ENCODE data around the gene TEKT3.

Gene TEKT3

DNA sequence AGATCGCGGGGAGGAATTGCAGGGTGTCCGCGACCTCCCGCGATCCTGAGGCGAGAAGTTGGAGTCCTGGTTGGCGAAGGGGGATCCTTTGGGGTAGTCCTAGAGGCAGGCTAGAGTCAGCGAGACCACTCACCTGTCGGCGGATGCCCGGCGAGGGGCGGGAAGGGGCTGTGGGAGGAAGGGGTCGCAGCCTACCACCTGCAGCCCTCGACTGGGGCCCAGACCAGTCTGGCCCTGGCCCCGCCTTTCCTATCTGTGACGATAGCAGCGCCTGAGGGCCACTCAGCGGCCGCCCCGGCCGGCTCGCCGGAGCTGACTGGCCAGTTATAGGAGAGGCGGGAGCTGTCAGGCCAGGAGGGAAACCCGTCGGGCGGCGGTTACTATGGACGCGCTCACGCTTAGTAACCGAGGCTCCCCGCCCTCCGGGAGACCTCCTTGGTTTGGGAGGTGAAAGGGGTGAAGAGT lies at the start of gene TEKT3:
Gene TEKT3, minus strand, starts transcription at position 213 of the 465 bp plus-strand sequence. CDS start 10,012 bp downstream, outside the sequence.
- DNase-seq, result peak in 48 of 51 donors; percentile 14 to 88 (median 60)

DNA sequence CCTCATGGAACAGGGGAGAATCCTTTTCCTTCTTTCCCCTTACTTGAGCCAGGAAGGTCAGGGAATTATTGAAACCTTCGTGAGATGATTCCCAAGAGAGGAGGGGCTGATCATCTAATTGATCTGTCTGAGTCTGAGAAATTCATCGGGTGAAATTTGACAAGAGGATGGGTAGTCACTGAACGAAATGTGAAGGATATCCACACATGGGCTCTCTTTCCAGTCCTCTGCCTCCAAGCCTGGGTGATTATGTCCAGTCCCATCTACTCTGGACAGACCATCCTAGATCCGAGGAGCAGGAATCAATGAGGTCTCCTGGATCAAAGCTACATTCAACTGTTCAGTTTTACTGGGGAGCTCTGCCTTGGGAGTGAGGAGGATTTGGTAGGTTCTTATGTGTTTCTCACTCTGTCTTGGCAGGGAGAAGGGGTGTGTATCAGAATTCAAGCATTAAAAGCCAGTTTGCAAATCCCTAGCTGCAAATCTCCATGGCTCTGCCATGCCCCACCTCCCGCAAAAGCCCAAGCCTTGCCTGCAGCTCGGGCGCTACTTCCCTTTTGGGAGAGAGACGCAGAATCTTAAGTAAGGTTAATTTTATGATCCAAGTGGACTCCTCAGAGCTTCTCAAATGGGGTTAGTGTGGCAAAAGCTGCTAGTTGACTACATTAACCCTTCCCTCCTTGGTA lies 47.1 kb upstream of the TEKT3 start:
- DNase-seq, result no peak

DNA sequence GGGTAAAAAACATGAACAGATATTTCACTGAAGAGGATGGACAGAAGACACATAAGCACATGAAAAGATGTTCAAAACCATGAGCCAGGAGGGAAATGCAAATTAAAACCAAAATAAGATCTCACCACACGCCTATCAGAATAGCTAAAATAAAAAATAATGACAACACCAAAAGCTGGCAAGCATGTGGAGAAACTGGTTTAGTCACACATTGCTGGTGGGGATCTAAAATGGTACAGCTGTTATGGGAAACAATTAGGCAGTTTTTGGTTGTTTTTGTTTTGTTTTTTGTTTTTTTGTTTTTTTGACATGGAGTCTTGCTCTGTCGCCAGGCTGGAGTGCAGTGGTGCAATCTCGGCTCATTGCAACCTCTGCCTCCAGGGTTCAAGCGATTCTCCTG lies 44.7 kb upstream of the TEKT3 start:
- DNase-seq, result no peak

DNA sequence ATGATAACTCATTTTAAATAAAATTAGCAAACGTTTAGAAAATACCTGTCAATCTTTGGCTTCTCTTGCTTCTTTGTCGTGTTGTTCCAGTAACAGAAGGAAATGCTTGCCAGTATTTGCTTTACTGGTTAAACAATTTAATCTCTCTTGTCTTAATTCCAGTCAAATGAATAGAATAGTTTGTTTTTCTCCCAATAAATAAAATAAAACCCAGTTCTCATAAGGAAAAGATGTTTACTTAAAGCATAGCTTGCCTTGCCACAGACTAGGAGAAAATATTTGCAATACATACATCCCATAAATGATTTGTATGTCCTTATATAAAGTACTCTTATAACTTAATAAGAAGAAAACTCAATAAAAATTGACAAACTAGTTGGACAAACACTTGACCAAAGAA lies 43.9 kb upstream of the TEKT3 start:
- DNase-seq, result no peak

DNA sequence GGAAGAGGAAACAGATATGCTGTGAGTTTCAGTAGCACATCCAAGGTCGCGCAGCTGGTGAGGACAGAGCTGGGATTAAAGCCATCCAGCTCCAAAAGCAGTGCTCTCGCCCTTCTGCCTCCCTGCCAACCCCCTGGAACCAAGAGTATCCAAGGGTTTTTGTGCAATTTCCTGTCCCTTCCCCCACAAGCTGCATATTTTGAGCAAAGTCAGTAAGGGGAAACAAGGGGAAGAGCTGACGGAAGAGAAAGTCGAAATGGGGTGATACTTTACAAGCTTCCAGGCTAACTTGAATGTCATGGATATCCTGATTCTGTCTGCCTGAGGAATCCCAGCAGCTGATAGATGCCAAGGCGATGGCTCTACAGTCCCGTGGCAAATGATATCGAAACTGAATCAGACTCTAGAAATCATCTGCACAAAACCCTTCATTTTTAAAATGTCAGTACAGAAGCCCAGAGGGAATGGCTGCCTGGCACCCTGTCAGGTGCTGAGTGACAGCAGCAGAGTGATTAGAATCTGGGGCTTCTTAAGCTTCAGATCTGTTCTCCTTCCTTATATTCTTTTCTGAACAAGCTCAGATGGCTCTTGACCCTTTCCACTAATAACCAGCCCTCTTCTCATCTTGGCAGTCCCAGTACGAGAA lies 42.9 kb upstream of the TEKT3 start:
- DNase-seq, result peak in 26 of 51 donors; percentile 7 to 59 (median 30)

DNA sequence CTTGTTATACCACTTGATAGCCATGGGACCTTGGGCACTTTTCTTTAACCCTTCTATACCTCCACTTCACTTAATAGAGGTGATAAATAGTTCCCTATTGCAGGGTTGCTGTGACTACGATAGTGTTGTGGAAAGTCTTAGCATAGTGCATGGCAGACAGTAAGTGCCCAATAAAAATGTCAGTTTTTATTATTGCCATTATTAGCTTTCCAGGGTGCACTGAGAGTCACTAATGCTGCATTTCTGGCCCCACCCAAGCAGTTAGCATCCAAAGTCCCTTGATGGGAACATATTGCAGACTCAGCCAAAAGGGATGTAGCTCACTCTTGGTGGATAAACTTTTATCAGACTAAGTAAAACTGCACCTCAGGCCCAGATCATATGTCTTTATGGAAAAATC lies 41.5 kb upstream of the TEKT3 start:
- DNase-seq, result no peak

DNA sequence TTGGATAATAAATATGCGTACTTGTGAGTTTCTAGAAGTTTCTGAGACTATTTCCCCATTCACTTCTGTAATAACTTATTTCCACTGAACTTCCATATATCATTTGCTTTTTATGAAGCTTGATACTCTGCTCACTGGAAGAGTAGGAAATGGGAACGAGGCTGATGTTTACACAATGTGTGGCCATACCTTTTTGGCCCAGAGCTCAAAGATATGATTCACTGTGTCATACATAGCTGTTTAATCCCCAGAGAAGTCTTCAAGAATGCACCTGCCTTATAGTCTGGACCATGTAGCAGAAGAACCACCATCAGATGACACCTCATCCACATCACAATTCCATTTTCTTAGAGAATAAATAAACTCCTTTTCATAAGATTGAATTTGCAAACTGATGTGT lies 40.3 kb upstream of the TEKT3 start:
- DNase-seq, result no peak

DNA sequence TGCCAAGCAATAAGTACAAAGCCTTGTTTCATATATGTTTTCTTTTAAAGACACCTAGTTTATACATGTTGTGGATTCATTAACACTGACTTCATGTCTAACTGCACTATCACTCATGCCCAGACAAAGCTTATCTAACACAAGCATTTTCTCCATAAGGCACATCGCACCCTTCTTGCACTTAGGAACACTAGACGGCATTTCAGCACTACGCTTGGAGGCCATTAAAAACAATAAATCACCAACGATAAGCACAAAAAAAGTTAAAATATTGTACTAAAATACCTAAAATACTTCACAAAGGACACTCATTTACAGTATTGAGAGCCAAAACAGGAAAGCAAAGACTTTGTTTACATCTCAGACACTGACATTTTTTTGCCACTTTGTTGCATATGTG lies 39.0 kb upstream of the TEKT3 start:
- DNase-seq, result no peak

DNA sequence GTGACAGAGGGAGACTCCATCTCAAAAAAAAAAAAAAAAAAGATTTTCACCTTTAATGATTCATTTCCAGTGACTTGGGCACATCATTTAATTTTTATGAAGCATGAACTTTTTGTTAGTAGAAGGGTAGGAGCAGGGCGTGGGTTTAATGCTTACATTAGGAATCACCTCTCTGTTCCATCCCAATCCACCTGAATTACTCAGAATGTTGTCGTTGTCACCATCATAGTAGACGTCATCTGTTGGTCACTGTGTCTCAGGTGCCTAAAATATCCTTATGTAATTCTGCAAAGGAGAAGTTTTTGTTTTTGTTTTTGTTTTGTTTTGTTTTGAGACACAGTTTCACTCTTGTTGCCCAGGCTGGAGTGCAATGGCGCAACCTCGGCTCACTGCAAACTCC lies 38.3 kb upstream of the TEKT3 start:
- DNase-seq, result no peak

DNA sequence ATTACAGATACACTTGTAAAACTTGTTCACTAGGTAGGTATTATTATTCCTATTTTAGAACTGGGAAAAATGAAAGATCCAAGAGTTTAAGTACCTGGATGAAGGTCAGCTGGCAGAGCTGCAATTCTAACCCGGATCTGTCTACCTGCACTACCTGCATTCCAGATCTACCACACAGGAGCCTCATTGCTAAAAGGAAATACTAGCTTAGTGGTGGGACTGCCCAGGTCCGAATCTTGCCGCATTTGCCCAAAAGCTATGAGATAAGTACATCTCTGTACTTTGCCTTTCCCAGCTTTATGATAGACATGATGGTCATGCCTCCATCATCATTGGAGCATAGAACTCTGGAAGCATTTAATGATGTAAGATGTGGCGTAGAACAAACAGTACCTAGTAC lies 36.8 kb upstream of the TEKT3 start:
- no peak for DNase-seq

DNA sequence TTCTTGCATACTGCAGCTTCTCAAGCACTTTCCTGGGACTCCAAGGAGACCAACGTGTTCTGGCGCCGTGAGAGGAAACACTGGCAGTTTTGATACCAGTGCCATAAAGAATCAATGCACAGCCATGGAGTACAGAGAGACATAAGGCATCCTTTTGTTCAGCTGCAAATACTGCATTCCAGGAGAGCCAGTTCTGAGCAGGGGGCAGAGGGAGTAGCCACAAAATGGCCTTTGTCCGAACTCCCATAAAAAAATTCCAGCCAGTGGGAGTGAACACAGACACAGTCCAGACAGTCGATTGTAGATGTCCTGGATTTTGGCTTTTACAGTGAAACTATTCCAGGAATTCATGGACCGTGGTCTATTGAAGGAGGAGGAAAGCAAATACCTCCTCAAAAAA lies 36.2 kb upstream of the TEKT3 start:
- DNase-seq, result peak in 23 of 51 donors; percentile 3 to 70 (median 27)

DNA sequence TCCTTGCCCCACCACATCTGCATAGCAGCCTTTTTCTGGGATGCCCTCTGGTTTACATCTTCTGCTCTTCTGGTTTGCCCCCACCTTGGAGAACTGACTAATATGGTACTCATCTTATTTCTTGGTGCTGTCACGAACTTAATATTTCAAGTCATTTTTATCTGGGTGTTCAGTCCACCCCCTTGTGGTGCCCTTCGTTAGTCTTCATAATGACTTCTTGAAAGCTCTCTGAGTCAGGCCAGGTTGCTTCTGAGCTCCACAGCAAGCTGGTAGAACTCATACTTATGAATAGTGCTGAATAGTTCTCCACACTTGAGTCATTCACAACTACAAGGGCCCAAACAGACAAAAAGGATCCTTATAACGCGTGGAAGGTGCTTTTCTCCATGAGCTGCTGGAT lies 35.8 kb upstream of the TEKT3 start:
- DNase-seq, result no peak

DNA sequence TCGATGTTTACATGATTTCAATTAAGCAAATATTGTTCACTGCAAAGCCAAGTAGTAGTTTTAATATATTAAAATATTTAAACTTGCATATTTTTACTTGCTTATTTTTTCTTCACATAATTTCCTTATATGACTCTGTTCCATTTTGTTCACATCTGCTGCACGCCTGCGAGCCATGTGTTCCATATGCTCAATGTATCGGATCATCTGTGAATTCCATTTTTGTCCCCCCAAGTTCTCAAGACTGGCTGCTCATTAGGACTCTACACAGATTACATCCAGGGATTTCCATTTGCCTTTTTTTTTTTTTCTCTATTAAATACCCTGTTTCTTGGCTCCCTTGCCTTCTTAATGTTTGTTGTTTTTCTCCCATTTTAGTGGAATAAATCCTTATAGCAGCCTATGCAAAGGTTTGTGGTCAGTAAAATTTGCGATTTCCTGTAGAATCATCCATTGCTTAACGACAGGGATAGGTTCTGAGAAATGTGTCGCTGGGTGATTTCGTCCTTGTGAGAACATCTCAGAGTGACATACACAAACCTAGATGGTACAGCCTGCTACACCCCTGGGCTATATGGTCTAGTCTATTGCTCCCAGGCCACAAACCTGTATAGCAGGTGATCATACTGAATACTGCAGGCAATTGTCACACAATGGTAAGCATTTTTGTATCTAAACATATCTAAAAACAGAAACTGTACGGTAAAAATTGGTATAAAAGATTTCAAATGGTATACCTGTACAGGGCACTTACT lies 30.2 kb upstream of the TEKT3 start:
- no peak for DNase-seq

DNA sequence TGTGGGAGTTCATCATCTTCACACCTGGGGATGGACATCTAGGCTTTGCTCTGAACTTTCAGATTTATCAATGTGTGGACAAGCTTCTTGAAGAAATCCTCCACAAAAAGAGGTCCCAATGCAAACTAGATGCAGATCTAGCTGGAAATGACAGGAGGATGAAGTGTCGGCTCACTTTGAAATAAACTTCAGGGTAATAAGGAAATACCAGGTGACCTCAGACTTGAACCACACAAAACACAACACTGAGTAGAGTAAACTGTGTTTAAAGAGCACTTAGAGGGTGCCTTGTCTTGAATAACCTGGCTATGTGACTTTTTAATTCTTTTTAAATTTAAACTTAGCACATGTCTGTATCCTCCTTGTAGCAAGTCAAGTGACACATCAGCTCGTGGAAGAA lies 27.2 kb upstream of the TEKT3 start:
- DNase-seq, result no peak

DNA sequence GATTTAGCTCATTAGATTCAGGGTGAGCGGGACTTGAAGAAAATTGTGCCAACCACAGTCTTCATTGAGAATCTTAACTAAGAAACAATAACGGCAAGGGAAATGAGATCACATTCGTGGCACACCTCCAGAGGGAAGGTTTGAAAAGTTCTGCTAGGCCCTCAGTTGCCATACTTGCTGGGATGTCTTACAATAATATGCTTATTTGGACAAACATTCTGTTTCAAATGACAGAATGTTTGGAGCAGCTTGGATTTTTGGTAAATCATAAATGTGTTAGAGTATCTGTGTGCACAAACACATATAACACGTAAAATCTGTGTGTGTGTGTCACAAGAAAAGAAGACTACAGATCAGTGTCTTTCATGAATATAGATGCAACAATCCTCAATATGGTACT lies 24.6 kb upstream of the TEKT3 start:
- no peak for DNase-seq

DNA sequence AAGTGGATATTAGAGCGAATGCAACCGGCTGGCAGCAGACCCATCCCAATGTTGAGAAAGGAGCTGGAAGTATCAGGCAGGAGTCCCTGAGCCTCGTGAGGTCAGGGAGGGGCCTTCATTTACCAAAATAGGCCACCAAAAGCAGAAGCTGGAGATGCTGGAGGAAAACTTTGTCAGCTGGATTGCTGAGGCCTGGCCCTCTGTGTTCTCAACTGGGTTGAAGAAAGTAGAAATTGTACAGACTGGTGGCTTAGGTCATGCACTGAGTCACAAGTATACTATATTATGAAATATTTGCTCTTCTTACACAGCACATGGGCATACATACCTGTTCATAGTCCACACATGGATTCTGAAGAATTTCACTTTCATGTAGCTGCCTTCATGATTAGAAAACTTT lies 23.2 kb upstream of the TEKT3 start:
- DNase-seq, result no peak

DNA sequence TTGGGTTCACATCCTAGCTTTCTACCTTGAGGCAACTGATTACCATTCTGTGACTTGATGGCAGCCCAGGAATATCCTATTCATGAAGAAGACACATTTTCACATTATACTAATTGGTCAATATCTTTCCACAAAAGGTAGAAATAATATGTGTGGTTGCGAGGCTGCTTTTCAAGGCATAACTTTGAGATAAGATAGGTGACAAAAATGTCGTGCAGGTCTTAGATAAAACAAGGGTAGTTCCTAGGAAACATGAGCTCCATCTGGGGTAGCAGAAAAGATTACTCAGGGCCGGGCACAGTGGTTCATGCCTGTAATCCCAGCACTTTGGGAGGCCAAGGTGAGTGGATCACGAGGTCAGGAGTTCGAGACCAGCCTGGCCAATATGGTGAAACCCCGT lies 22.3 kb upstream of the TEKT3 start:
- DNase-seq, result no peak

DNA sequence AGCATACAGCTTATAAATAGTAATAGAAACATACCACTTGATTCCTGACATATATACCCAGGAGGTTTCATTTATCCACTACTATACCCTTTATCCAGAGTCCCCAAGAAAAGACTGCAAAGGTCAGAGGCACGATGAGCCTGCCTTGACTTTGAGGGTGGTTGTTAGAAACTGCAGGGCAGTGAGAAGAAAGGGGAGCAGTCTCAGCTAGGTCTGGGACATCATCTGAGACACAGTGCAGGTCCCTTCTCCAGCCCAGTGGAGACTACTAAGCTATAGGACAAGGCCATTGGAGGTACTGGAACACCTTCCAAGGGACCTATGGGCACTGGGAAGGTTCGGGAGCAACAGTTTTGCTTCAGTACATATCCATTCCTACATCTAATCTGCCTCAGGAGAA lies 20.2 kb upstream of the TEKT3 start:
- DNase-seq, result no peak

DNA sequence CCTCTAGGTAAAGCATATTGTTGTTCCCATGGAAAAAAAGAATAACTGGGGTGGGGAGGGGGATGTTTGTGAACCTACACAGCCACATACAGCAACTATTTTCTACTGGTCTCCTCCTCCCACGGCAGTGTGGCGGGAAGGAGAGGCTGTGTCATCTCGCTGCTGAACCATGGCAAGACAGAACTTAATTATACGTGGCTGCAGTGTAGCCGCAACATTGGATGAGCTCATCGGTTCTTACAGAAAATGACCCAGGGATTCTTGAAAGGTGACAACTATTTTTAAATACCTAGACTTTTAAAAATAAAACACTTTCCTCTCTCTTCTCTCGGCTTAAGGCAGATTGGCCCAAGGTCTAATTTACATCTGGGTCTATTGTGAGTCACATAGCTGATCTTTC lies 19.8 kb upstream of the TEKT3 start:
- DNase-seq, result no peak

DNA sequence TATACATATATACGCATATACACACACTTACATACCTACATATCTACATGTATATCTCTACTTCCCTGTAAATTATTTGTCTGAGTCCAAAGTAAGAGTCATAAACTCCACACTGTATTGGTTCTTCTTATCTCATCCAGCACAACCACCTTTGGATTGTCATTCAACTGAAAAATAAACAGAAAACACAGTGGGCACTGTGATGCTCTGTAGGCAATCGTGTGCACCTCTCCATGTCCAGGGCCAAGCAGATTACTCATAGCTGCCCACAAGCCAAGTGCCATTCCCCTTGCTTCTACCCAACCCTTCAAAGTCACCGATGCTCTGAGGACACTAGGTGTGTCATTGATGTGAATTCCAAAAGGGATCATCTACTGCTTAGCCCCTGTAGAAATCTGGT lies 12.9 kb upstream of the TEKT3 start:
- no peak for DNase-seq

DNA sequence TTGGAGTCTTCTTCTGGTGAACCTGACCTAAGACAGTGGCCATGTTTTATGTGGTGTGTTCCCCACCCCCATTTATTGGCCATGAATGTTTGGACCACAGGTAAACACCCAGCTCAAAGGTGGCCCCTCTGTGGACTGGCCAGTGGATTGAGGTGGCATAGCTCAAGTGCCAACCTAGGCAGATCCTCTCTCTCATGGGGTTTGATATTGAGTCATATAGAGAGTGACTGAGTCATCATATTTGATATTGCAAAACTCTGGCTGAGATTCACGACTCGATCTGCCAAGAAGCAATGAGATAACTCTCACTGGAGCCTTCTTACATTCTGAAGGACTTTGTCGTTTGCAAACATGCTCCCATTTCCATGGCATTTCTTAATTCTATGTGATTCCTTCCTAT lies 10.5 kb upstream of the TEKT3 start:
- no peak for DNase-seq

DNA sequence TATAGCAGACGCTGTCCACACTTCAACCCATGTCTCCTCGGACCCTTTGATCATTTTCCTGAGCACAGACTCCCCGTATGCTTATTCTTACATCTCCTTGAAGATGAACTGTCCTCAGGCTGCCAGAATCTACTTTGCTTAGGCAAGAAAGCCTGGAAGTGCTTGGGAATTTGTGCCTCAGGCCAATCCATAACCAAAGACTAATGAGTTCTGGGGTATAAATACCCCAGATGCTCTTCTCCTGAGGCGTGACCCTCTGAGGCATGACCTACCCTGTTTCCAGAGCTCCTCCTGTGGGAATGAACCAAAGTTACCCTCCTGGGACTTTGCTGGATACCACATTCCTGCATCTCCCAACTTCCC lies 10.1 kb upstream of the TEKT3 start:
- no peak for DNase-seq
